ENCODE measurements around the gene HSD17B3.

DNA sequence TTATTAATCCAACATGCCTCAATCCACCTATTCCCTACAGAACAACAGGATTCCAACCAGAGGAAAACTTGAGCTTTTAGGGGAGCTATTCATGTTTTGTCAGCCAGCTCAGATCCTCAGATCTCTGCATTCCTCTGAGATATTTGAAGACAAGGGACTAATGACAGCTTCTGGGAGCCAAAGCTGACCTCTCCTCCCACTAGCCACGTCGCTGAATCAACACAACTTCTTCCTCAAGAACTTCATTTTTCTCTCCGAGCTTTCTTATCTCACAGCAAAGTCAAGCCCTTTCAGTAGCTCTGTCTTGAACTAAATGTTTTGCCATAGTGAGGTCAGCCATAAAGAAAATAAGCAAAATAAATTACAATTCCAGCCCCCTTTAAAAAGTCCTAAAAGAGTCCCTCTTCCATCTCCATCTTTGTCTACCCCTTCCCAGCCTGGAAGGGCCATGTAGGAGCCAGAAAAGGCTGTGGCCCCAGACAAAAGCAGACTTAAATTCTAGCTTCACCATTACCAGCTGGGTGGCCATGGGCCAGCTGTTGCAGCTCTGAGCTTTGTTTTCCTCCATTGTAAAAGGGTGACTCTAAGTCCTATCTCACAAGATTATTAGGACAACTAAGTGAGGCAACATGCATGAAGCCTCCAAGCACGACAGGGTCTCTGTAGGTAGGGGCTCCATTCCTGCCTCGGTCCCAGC, 65.0 kb downstream of the HSD17B3 start:
- TF ChIP-seq, protein P1, sequence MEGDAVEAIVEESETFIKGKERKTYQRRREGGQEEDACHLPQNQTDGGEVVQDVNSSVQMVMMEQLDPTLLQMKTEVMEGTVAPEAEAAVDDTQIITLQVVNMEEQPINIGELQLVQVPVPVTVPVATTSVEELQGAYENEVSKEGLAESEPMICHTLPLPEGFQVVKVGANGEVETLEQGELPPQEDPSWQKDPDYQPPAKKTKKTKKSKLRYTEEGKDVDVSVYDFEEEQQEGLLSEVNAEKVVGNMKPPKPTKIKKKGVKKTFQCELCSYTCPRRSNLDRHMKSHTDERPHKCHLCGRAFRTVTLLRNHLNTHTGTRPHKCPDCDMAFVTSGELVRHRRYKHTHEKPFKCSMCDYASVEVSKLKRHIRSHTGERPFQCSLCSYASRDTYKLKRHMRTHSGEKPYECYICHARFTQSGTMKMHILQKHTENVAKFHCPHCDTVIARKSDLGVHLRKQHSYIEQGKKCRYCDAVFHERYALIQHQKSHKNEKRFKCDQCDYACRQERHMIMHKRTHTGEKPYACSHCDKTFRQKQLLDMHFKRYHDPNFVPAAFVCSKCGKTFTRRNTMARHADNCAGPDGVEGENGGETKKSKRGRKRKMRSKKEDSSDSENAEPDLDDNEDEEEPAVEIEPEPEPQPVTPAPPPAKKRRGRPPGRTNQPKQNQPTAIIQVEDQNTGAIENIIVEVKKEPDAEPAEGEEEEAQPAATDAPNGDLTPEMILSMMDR (IDR thresholded peaks at IDR 0.05) = no peak
- no peak for TF ChIP-seq POLR2A (IDR thresholded peaks at IDR 0.05)

Data from uterus (tissue), 2 donors.